NK-92 (cell line): Measurements from ENCODE around the gene LRG1.
"Not testable (repeated sequence)": the region's sequence is repeated elsewhere in the genome, so short reads cannot be mapped to it uniquely, and the experiment has no call there.

Source experiments
- DNase-seq: peaks from one replicate; lab custom pipeline; 2025; ENCODE audit not compliant: unreplicated experiment; lab: John Stamatoyannopoulos, UW

LRG1 gene

GRCh38 chr19:4529924-4530522, 9.8 kb downstream of the LRG1 start:
- DNase-seq, result no peak

- DNase-seq, result no peak
Measured at GRCh38 chr19:4528843-4529242, 11.0 kb downstream of the LRG1 start.

- not testable (repeated sequence) for DNase-seq
Measured at GRCh38 chr19:4527377-4527776, 12.5 kb downstream of the LRG1 start.

GRCh38 chr19:4525563-4526002, 14.3 kb downstream of the LRG1 start:
- no peak for DNase-seq

GRCh38 chr19:4524808-4525562, 14.9 kb downstream of the LRG1 start:
- no peak for DNase-seq

GRCh38 chr19:4523306-4524110, 16.3 kb downstream of the LRG1 start:
- DNase-seq, result no peak

GRCh38 chr19:4522291-4523002, 17.4 kb downstream of the LRG1 start:
- no peak for DNase-seq

GRCh38 chr19:4521888-4522242, 18.0 kb downstream of the LRG1 start:
- no peak for DNase-seq

- DNase-seq, result no peak
Measured at GRCh38 chr19:4521170-4521887, 18.5 kb downstream of the LRG1 start.

GRCh38 chr19:4519521-4520277, 20.1 kb downstream of the LRG1 start:
- no peak for DNase-seq

GRCh38 chr19:4519172-4519496, 20.7 kb downstream of the LRG1 start:
- no peak for DNase-seq

GRCh38 chr19:4518345-4519171, 21.3 kb downstream of the LRG1 start, which contains the start of gene PLIN4:
Gene PLIN4, minus strand, starts transcription at chr19:4518486. Its CDS starts 214 bp downstream, at chr19:4518272.
- no peak for DNase-seq

- no peak for DNase-seq
Measured at GRCh38 chr19:4517451-4518057, 22.3 kb downstream of the LRG1 start.

GRCh38 chr19:4516939-4517300, 22.9 kb downstream of the LRG1 start:
- no peak for DNase-seq

- DNase-seq, result no peak
Measured at GRCh38 chr19:4516199-4516938, 23.5 kb downstream of the LRG1 start.

GRCh38 chr19:4515732-4516131, 24.1 kb downstream of the LRG1 start:
- no peak for DNase-seq

- DNase-seq, result no peak
Measured at GRCh38 chr19:4513248-4513647, 26.6 kb downstream of the LRG1 start.

- DNase-seq, result no peak
Measured at GRCh38 chr19:4512070-4512469, 27.8 kb downstream of the LRG1 start.
